ENCODE measurements around the gene TGM5. TPM values are rescaled to one million over a fixed set of nuclear protein-coding genes. Genes with fewer than 3 reads are reported as not detected.

Gene TGM5
- total and polyA plus RNA-seq, 7 experiments from 2014 or later = 0.27 TPM; not detected in 6

DNA sequence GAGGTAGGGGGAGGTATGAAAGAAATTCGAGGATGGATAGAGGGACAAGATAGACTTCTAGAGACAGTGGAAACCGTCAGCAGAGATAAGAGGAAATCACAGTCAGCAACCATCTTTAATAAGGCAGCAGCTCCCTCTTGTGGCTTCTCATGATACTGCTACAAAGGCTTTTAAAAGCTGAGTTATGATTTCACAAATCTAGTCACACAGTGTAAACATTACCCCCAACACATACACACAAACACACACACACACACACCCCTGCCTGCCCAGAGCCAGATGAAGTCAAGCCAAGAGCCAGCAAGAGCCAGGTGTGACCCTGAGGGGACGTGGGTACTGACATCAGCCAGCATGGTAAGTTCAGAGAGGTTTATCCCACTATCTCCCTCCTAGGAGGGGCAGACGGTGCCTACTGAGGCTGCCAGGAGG lies 18.9 kb upstream of the TGM5 start:
- peaks cover 0 to 11% (median 5%) of the 10 kb centered on the region in 5 donors for H3K27me3 Mint-ChIP-seq
- POLR2A ChIA-PET = no interaction called here
- ATAC-seq (peak; percentile 88), DNase-seq (peak in 7 of 9 donors; percentile 32 to 68 (median 61))
- intact Hi-C loops (cut with micrococcal nuclease) = loop anchor here (1.0 to 2.0 kb wide), 3 partner anchors 45 to 98 kb away; partner anchors contain the start of gene LCMT2 (in 1 of the 2)
- H3K9me3 Mint-ChIP-seq = no peaks in the 10 kb centered on the region
- no peaks in the 10 kb centered on the region for H3K27me3 ChIP-seq (ENCODE audit: control insufficient read depth in 2 of 2, insufficient read depth in 2 of 2, low read length in 2 of 2)
- H3K4me3 ChIP-seq (ENCODE audit: low read length) = no peak overlapping the region
- H3K4me1 ChIP-seq (ENCODE audit: control insufficient read depth in 2 of 2, insufficient read depth in 2 of 2, low read length in 2 of 2) = no peaks in the 10 kb centered on the region
- no peaks in the 10 kb centered on the region for H3K36me3 Mint-ChIP-seq
- no peak overlapping the region for H3K27ac ChIP-seq (ENCODE audit: low read depth, low read length)
- H3K36me3 ChIP-seq (ENCODE audit: control insufficient read depth in 2 of 3, insufficient read depth in 3 of 3, low read length in 3 of 3) = no peaks in the 10 kb centered on the region
- H3K27ac Mint-ChIP-seq = peak overlapping the region in 1 of 9 donors; percentile 25
- H3K4me3 Mint-ChIP-seq = no peak overlapping the region
- CTCF ChIA-PET = interaction anchor here (0.5 to 5.0 kb wide), 13 partner anchors 9 to 679 kb away, joined by 3 to 49 read pairs (median 3); no protein-coding TSS in a partner anchor
- H3K4me1 Mint-ChIP-seq = peaks cover 0 to 9% (median 4%) of the 10 kb centered on the region in 7 donors
- H3K9me3 ChIP-seq (ENCODE audit: control insufficient read depth in 2 of 3, low read length in 3 of 3) = no peaks in the 10 kb centered on the region

DNA sequence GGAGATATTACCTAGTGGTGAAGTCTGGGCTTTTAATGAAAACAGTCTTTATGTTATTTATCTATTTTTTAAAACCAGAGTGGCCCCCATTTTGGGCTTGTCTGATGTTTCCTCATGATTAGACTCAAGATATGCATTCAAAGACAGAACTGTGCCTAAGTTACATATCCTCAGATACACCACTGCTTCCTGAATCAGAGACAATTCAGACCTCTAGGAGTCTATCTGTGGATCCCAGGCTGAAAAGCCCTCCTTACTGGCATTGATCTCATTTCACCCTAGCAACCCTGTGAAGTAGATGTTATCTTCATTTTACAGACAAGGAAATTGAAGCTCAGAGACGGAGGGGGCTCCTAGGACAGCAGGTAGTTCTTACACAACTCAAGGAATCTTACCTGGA lies 16.8 kb upstream of the TGM5 start:
- Histone ChIP-seq H3K4me3 (ENCODE audit: low read length) (no peak overlapping the region), H3K27me3 (ENCODE audit: control insufficient read depth in 2 of 2, insufficient read depth in 2 of 2, low read length in 2 of 2) (no peaks in the 10 kb centered on the region), H3K4me1 (ENCODE audit: control insufficient read depth in 2 of 2, insufficient read depth in 2 of 2, low read length in 2 of 2) (no peaks in the 10 kb centered on the region), H3K9me3 (ENCODE audit: control insufficient read depth in 2 of 3, low read length in 3 of 3) (no peaks in the 10 kb centered on the region), H3K27ac (ENCODE audit: low read depth, low read length) (no peak overlapping the region), H3K36me3 (ENCODE audit: control insufficient read depth in 2 of 3, insufficient read depth in 3 of 3, low read length in 3 of 3) (no peaks in the 10 kb centered on the region)
- CTCF ChIA-PET = interaction anchor here (0.7 to 5.0 kb wide), 3 partner anchors 8 to 296 kb away, joined by 3 to 49 read pairs (median 3); no protein-coding TSS in a partner anchor
- intact Hi-C loops (cut with micrococcal nuclease) = no loop called here
- Mint-ChIP-seq H3K4me3 (no peak overlapping the region), H3K27me3 (peaks cover 0 to 10% (median 5%) of the 10 kb centered on the region in 5 donors), H3K27ac (no peak overlapping the region), H3K36me3 (no peaks in the 10 kb centered on the region), H3K4me1 (peaks cover 0 to 9% (median 4%) of the 10 kb centered on the region in 7 donors), H3K9me3 (no peaks in the 10 kb centered on the region)
- ATAC-seq (no peak), DNase-seq (no peak)
- POLR2A ChIA-PET = no interaction called here

DNA sequence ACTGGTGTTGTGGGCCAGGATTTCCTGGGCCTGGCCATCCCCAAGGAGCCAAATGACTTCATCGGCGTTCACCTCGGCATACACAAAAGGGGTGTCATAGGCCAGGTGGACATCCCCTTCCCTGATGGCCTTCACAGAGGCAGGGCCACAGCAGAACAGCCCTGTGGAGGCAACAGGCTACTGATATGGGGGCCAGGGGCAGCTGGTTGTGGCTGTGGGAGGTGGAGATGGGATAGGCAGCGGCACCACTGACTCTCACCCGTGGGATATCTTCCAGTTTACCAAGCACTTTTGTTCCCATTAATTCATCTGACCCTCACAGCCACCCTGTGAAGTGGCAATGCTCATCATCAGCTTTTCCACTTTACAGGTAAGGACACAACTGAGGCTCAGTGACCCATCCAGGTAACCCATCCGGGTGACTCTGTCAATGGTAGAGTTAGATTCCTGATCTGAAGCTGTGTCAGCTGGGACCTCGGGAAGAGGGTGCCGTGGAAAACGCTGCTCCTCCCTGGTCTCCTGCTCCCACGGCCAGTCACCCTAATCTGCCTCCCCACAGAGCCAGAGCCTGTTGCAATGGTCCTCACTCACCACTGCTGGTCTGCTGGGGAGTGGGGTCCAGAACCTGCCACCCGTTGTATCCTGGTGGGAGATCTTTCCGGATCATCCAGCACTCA lies 15.3 kb upstream of the TGM5 start:
- no peaks in the 10 kb centered on the region for H3K36me3 ChIP-seq (ENCODE audit: control insufficient read depth in 2 of 3, insufficient read depth in 3 of 3, low read length in 3 of 3)
- POLR2A ChIA-PET = no interaction called here
- no peak overlapping the region for H3K4me3 ChIP-seq (ENCODE audit: low read length)
- intact Hi-C loops (cut with micrococcal nuclease) = loop anchor here in 1 of 2 donors (1.0 kb wide), 1 partner anchor 57 kb away; no protein-coding TSS in a partner anchor
- H3K4me1 ChIP-seq (ENCODE audit: control insufficient read depth in 2 of 2, insufficient read depth in 2 of 2, low read length in 2 of 2) = no peaks in the 10 kb centered on the region
- H3K9me3 Mint-ChIP-seq = no peaks in the 10 kb centered on the region
- no peaks in the 10 kb centered on the region for H3K27me3 ChIP-seq (ENCODE audit: control insufficient read depth in 2 of 2, insufficient read depth in 2 of 2, low read length in 2 of 2)
- DNase-seq = no peak
- no peak overlapping the region for H3K27ac ChIP-seq (ENCODE audit: low read depth, low read length)
- ATAC-seq = no peak
- H3K9me3 ChIP-seq (ENCODE audit: control insufficient read depth in 2 of 3, low read length in 3 of 3) = no peaks in the 10 kb centered on the region
- peaks cover 0 to 9% (median 4%) of the 10 kb centered on the region in 7 donors for H3K4me1 Mint-ChIP-seq
- no peak overlapping the region for H3K4me3 Mint-ChIP-seq
- no peak overlapping the region for H3K27ac Mint-ChIP-seq
- H3K36me3 Mint-ChIP-seq = no peaks in the 10 kb centered on the region
- CTCF ChIA-PET = interaction anchor here (1.1 kb wide), 1 partner anchor 56 kb away, joined by 3 read pairs; no protein-coding TSS in a partner anchor
- H3K27me3 Mint-ChIP-seq = peaks cover 0 to 4% (median 0%) of the 10 kb centered on the region in 5 donors

DNA sequence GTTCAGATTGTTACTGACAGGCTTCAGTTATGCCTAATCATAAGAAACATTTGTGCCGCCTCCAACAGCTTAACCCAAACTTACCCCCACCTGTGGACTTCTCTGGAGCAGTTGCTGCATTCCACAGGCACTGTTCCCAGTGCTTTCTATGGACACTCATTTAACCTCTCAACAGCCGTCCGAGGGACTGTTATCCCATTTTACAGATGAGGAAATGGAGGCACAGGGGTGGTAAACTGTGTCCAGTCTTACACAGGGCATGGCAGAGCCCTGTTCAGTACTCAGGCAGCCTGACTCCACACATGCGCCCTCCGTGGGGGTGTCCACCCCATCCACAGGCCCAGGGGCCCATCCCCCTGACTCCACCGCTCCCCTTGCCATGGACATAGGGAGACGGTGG lies 14.3 kb upstream of the TGM5 start:
- Mint-ChIP-seq H3K27ac (no peak overlapping the region), H3K4me3 (no peak overlapping the region), H3K36me3 (no peaks in the 10 kb centered on the region), H3K9me3 (no peaks in the 10 kb centered on the region), H3K27me3 (peaks cover 0 to 4% (median 0%) of the 10 kb centered on the region in 5 donors), H3K4me1 (peaks cover 0 to 9% (median 4%) of the 10 kb centered on the region in 7 donors)
- Histone ChIP-seq H3K27ac (ENCODE audit: low read depth, low read length) (no peak overlapping the region), H3K27me3 (ENCODE audit: control insufficient read depth in 2 of 2, insufficient read depth in 2 of 2, low read length in 2 of 2) (no peaks in the 10 kb centered on the region), H3K4me3 (ENCODE audit: low read length) (no peak overlapping the region), H3K9me3 (ENCODE audit: control insufficient read depth in 2 of 3, low read length in 3 of 3) (no peaks in the 10 kb centered on the region), H3K4me1 (ENCODE audit: control insufficient read depth in 2 of 2, insufficient read depth in 2 of 2, low read length in 2 of 2) (no peaks in the 10 kb centered on the region), H3K36me3 (ENCODE audit: control insufficient read depth in 2 of 3, insufficient read depth in 3 of 3, low read length in 3 of 3) (no peaks in the 10 kb centered on the region)
- intact Hi-C loops (cut with micrococcal nuclease) = loop anchor here in 1 of 2 donors (1.0 kb wide), 1 partner anchor 56 kb away; no protein-coding TSS in a partner anchor
- ChIA-PET CTCF (no interaction called here), POLR2A (no interaction called here)
- ATAC-seq = no peak
- no peak for DNase-seq

DNA sequence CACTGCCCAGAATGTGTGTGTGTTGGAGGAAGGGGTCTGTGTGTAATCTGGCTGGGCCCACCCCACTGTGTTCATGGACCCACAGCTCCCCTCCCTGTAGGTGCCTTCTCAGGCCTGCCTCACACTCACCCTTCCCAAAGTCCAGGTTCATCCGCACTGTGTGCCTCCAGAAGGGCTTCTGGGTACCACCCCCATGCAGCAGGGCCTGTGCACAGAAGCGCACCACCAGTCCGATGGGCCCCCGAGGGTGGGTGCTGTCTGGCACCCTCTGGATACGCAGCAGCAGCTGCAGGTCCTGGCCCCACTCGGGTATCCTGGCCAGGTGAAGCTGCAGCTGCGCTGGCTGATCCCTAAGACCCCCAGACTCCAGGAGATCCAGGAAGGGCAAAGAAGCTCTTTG lies 12.8 kb upstream of the TGM5 start:
- no peak overlapping the region for H3K27ac ChIP-seq (ENCODE audit: low read depth, low read length)
- DNase-seq (no peak), ATAC-seq (no peak)
- H3K27me3 ChIP-seq (ENCODE audit: control insufficient read depth in 2 of 2, insufficient read depth in 2 of 2, low read length in 2 of 2) = no peaks in the 10 kb centered on the region
- no peaks in the 10 kb centered on the region for H3K9me3 ChIP-seq (ENCODE audit: control insufficient read depth in 2 of 3, low read length in 3 of 3)
- CTCF ChIA-PET = no interaction called here
- Mint-ChIP-seq H3K27ac (no peak overlapping the region), H3K4me3 (no peak overlapping the region), H3K36me3 (no peaks in the 10 kb centered on the region), H3K9me3 (no peaks in the 10 kb centered on the region), H3K27me3 (peaks cover 0 to 9% (median 2%) of the 10 kb centered on the region in 5 donors), H3K4me1 (peaks cover 0 to 5% (median 0%) of the 10 kb centered on the region in 7 donors)
- POLR2A ChIA-PET = no interaction called here
- H3K4me3 ChIP-seq (ENCODE audit: low read length) = no peak overlapping the region
- H3K4me1 ChIP-seq (ENCODE audit: control insufficient read depth in 2 of 2, insufficient read depth in 2 of 2, low read length in 2 of 2) = no peaks in the 10 kb centered on the region
- no peaks in the 10 kb centered on the region for H3K36me3 ChIP-seq (ENCODE audit: control insufficient read depth in 2 of 3, insufficient read depth in 3 of 3, low read length in 3 of 3)
- intact Hi-C loops (cut with micrococcal nuclease) = no loop called here

- no peaks in the 10 kb centered on the region for H3K27me3 ChIP-seq (ENCODE audit: control insufficient read depth in 2 of 2, insufficient read depth in 2 of 2, low read length in 2 of 2)
- Mint-ChIP-seq H3K27ac (no peak overlapping the region), H3K9me3 (no peaks in the 10 kb centered on the region), H3K27me3 (peaks cover 0 to 13% (median 2%) of the 10 kb centered on the region in 5 donors), H3K36me3 (no peaks in the 10 kb centered on the region), H3K4me1 (peaks cover 0 to 1% (median 0%) of the 10 kb centered on the region in 7 donors), H3K4me3 (no peak overlapping the region)
- DNase-seq (no peak), ATAC-seq (no peak)
- no peak overlapping the region for H3K4me3 ChIP-seq (ENCODE audit: low read length)
- H3K27ac ChIP-seq (ENCODE audit: low read depth, low read length) = no peak overlapping the region
- ChIA-PET CTCF (no interaction called here), POLR2A (no interaction called here)
- no peaks in the 10 kb centered on the region for H3K36me3 ChIP-seq (ENCODE audit: control insufficient read depth in 2 of 3, insufficient read depth in 3 of 3, low read length in 3 of 3)
- no peaks in the 10 kb centered on the region for H3K9me3 ChIP-seq (ENCODE audit: control insufficient read depth in 2 of 3, low read length in 3 of 3)
- intact Hi-C loops (cut with micrococcal nuclease) = no loop called here
- H3K4me1 ChIP-seq (ENCODE audit: control insufficient read depth in 2 of 2, insufficient read depth in 2 of 2, low read length in 2 of 2) = no peaks in the 10 kb centered on the region
These were observed 12.1 kb upstream of the TGM5 start for GRCh38 chr15:43278869-43279268.

DNA sequence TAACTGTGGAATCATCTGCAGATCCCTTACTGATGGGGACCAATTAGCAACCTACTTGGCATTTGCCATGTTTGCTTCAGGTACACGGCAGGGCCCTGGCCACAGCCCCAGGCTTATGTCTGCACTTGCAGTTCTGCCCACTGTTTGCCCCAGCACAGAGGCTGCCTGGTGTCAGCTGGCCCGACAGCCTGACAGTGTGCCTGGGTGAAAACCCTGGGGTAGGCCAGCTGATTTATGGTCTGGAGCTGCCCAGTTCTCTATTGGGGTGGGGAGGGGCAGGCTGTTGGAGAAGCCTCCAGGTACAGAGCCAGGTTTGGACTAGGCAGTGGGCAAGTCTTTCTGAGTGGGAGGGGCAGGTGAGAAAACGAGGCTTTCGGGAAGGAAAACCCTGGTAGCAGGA lies 11.2 kb upstream of the TGM5 start:
- ChIA-PET CTCF (no interaction called here), POLR2A (no interaction called here)
- Mint-ChIP-seq H3K36me3 (no peaks in the 10 kb centered on the region), H3K27me3 (peaks cover 0 to 16% (median 2%) of the 10 kb centered on the region in 5 donors), H3K9me3 (no peaks in the 10 kb centered on the region), H3K4me3 (no peak overlapping the region), H3K27ac (no peak overlapping the region), H3K4me1 (peaks cover 0 to 1% (median 0%) of the 10 kb centered on the region in 7 donors)
- Histone ChIP-seq H3K4me1 (ENCODE audit: control insufficient read depth in 2 of 2, insufficient read depth in 2 of 2, low read length in 2 of 2) (no peaks in the 10 kb centered on the region), H3K9me3 (ENCODE audit: control insufficient read depth in 2 of 3, low read length in 3 of 3) (no peaks in the 10 kb centered on the region), H3K27me3 (ENCODE audit: control insufficient read depth in 2 of 2, insufficient read depth in 2 of 2, low read length in 2 of 2) (no peaks in the 10 kb centered on the region), H3K27ac (ENCODE audit: low read depth, low read length) (no peak overlapping the region), H3K4me3 (ENCODE audit: low read length) (no peak overlapping the region), H3K36me3 (ENCODE audit: control insufficient read depth in 2 of 3, insufficient read depth in 3 of 3, low read length in 3 of 3) (no peaks in the 10 kb centered on the region)
- no peak for ATAC-seq
- no peak for DNase-seq
- intact Hi-C loops (cut with micrococcal nuclease) = no loop called here

Data from naive thymus-derived CD4-positive, alpha-beta T cell (primary cell).